ENCODE measurements around the gene TOP1. TPM values are rescaled to one million over a fixed set of nuclear protein-coding genes. Genes with fewer than 3 reads are reported as not detected.

Gene TOP1
- polyA plus RNA-seq, 1 of the 3 experiments (the other 2 are of a cell fraction) = 11.9 TPM

- TF ChIP-seq FOXJ3 (CRISPR knock-in tag; IDR thresholded peaks at IDR 0.05) (no peak), TEAD4 (IDR thresholded peaks at IDR 0.05; ENCODE audit: borderline replicate concordance, insufficient read depth) (no peak), MXI1 (IDR thresholded peaks at IDR 0.05; ENCODE audit: low read depth, low read length) (no peak), USF2 (IDR thresholded peaks at IDR 0.05; ENCODE audit: borderline replicate concordance, low read depth, low read length) (no peak), USF1 (IDR thresholded peaks at IDR 0.05; ENCODE audit: borderline replicate concordance, low read depth) (no peak), JUND (IDR thresholded peaks at IDR 0.05) (no peak)
Measured at GRCh38 chr20:41139227-41140093, 110.8 kb downstream of the TOP1 start (continued).

GRCh38 chr20:41140226-41141133, 111.9 kb downstream of the TOP1 start:
- H3K9ac ChIP-seq = no peak overlapping the region
- peaks cover 73% of the 10 kb centered on the region for H4K20me1 ChIP-seq (ENCODE audit: insufficient read depth)
- H3K36me3 ChIP-seq (replicated peaks in 1 of 2; ENCODE audit: control insufficient read depth in 1 of 2, insufficient read depth in 2 of 2, low read length in 1 of 2) = peaks cover 5 to 6% of the 10 kb centered on the region in 2 experiments
- POLR2A ChIA-PET = no interaction called here
- no peaks in the 10 kb centered on the region for H3K9me3 ChIP-seq
- peaks cover 9 to 55% of the 10 kb centered on the region in 2 experiments; a peak in 3 of 4 replicates for H3K4me1 ChIP-seq (ENCODE audit: control insufficient read depth in 1 of 2, insufficient read depth in 2 of 2, low read depth in 1 of 2, low read length in 1 of 2)
- TF ChIP-seq ELF1 (IDR thresholded peaks at IDR 0.05) (no peak), REST (IDR thresholded peaks at IDR 0.05; ENCODE audit: low read depth, low read length) (no peak), RCOR1 (IDR thresholded peaks at IDR 0.05; ENCODE audit: low read length) (no peak), GABPA (IDR thresholded peaks at IDR 0.05; ENCODE audit: low read depth) (no peak), TCF12 (IDR thresholded peaks at IDR 0.05) (no peak), JUND (IDR thresholded peaks at IDR 0.05) (no peak), FOXM1 (IDR thresholded peaks at IDR 0.05; ENCODE audit: low read depth) (no peak), EZH2phosphoT487 (IDR thresholded peaks at IDR 0.05; ENCODE audit: borderline replicate concordance, low read depth) (no peak), CHD2 (IDR thresholded peaks at IDR 0.05; ENCODE audit: low read length, partially characterized antibody) (no peak), NRF1 (IDR thresholded peaks at IDR 0.05; ENCODE audit: low read depth, low read length) (no peak), TEAD4 (IDR thresholded peaks at IDR 0.05; ENCODE audit: borderline replicate concordance, insufficient read depth) (no peak), MEF2A (IDR thresholded peaks at IDR 0.05; ENCODE audit: borderline replicate concordance, low read depth) (no peak), NFIC (IDR thresholded peaks at IDR 0.05; ENCODE audit: borderline replicate concordance) (no peak), CTCF (IDR thresholded peaks at IDR 0.05) (no peak), EP300 (IDR thresholded peaks at IDR 0.05; ENCODE audit: borderline replicate concordance in 1 of 2, low read depth in 1 of 2, low read length in 1 of 2) (no peak), RFX5 (IDR thresholded peaks at IDR 0.05; ENCODE audit: low read length) (no peak)
- no peaks in the 10 kb centered on the region for H3F3A ChIP-seq (replicated peaks; ENCODE audit: insufficient read depth)
- WGBS (ENCODE audit: low lambda C conversion rate) = 84% methylated on average over 10 of the region's 10 CpGs
- H3K79me2 ChIP-seq (ENCODE audit: insufficient read depth) = peaks cover 81% of the 10 kb centered on the region
- H3K27ac ChIP-seq (ENCODE audit: low read depth in 2 of 2, low read length in 1 of 2) = no peak overlapping the region; a peak in 1 of 4 replicates
- peak overlapping the region; percentile 100; the same call in 1 of the 2 replicates for H3K4me2 ChIP-seq
- CTCF ChIA-PET = interaction anchor here (0.7 to 2.7 kb wide), 3 partner anchors 33 to 200 kb away, joined by 3 to 11 read pairs (median 3); partner anchors contain the start of gene LPIN3
- no peak overlapping the region for H2AFZ ChIP-seq (ENCODE audit: low read depth)
- no peak for DNase-seq
- H3K27me3 ChIP-seq (ENCODE audit: insufficient read depth) = no peaks in the 10 kb centered on the region
- no peaks in the 10 kb centered on the region for H3K9me2 ChIP-seq
- no peak overlapping the region for H3K4me3 ChIP-seq (ENCODE audit: low read depth in 2 of 2, low read length in 1 of 2)
